DOHH2 (cell line): Measurements from ENCODE around the gene IKBIP.

Experiments
- EZH2phosphoT487 ChIP-seq: fragments of 200-600 bp; sonication (generic); IDR thresholded peaks from 2 replicates; pipeline ENCODE4 v1.6.1; 2017; ENCODE audit warnings: borderline replicate concordance, mild to moderate bottlenecking, antibody characterized with exemption, low read length, moderate library complexity, mixed read lengths
- TF ChIP-seq, protein P1 (sequence below): fragments of 200-600 bp; sonication (generic); IDR thresholded peaks from one replicate; pipeline ENCODE4 v1.5.1; 2014; ENCODE audit warnings: antibody characterized with exemption, mild to moderate bottlenecking, low read depth, low read length; ENCODE audit not compliant: poor library complexity, severe bottlenecking

DNA sequence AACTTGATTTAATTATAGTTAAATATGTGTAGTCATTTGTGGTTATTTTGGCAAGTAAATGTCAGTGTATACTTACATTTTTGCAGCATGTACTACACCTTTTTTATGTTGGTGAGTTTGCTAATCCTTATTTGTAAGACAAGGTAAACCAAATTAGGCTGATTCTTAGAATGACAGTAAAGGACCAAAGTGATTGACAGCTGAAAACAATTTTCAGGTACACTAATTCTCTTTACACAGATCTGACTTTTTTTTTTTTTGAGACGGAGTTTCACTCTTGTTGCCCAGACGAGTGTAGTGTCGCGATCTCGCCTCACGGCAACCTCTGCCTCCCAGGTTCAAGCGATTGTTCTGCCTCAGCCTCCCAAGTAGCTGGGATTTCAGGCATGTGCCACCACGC, 42.7 kb downstream of the IKBIP start:
- TF ChIP-seq, protein P1, sequence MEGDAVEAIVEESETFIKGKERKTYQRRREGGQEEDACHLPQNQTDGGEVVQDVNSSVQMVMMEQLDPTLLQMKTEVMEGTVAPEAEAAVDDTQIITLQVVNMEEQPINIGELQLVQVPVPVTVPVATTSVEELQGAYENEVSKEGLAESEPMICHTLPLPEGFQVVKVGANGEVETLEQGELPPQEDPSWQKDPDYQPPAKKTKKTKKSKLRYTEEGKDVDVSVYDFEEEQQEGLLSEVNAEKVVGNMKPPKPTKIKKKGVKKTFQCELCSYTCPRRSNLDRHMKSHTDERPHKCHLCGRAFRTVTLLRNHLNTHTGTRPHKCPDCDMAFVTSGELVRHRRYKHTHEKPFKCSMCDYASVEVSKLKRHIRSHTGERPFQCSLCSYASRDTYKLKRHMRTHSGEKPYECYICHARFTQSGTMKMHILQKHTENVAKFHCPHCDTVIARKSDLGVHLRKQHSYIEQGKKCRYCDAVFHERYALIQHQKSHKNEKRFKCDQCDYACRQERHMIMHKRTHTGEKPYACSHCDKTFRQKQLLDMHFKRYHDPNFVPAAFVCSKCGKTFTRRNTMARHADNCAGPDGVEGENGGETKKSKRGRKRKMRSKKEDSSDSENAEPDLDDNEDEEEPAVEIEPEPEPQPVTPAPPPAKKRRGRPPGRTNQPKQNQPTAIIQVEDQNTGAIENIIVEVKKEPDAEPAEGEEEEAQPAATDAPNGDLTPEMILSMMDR: no peak
- no peak for TF ChIP-seq EZH2phosphoT487
